ENCODE measurements around the gene TLX1. TPM values are rescaled to one million over a fixed set of nuclear protein-coding genes. Genes with fewer than 3 reads are reported as not detected.

Gene TLX1
- total RNA-seq, 1 donor from 2014 or later: 0.33 TPM

DNA sequence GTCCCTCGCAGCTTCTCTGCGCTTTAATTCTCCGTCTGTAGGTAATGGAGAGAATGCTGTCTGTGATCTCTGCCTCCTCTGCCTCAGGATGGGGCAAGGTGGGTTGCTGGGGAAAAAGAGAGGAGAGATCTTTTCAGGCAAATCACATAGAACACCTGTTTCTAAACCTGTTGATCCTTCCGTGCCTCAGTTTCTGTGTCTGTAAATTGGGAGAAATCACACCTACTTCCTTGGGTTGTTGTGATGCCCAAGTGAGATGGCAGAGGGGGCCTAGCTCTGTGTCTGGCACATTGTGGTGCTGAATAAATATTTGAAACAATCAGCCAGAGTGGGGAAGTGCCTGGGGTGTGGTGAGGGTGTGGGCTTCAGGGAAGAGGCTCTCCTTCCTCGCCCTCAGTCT, 40.5 kb upstream of the TLX1 start:
- H3K4me3 Mint-ChIP-seq: no peak overlapping the region
- TF ChIP-seq, protein P1, sequence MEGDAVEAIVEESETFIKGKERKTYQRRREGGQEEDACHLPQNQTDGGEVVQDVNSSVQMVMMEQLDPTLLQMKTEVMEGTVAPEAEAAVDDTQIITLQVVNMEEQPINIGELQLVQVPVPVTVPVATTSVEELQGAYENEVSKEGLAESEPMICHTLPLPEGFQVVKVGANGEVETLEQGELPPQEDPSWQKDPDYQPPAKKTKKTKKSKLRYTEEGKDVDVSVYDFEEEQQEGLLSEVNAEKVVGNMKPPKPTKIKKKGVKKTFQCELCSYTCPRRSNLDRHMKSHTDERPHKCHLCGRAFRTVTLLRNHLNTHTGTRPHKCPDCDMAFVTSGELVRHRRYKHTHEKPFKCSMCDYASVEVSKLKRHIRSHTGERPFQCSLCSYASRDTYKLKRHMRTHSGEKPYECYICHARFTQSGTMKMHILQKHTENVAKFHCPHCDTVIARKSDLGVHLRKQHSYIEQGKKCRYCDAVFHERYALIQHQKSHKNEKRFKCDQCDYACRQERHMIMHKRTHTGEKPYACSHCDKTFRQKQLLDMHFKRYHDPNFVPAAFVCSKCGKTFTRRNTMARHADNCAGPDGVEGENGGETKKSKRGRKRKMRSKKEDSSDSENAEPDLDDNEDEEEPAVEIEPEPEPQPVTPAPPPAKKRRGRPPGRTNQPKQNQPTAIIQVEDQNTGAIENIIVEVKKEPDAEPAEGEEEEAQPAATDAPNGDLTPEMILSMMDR (conservative IDR thresholded peaks at IDR 0.05): no peak
- H3K9me3 Mint-ChIP-seq: no peaks in the 10 kb centered on the region
- peaks cover 3% of the 10 kb centered on the region for H3K4me1 Mint-ChIP-seq
- H3K27me3 Mint-ChIP-seq (ENCODE audit: low read depth): peaks cover 84% of the 10 kb centered on the region
- DNase-seq (ENCODE audit: low read depth, low spot score): no peak
- no peak overlapping the region for H3K27ac Mint-ChIP-seq (ENCODE audit: unreplicated experiment)
- no peaks in the 10 kb centered on the region for H3K36me3 Mint-ChIP-seq (ENCODE audit: low read depth)

DNA sequence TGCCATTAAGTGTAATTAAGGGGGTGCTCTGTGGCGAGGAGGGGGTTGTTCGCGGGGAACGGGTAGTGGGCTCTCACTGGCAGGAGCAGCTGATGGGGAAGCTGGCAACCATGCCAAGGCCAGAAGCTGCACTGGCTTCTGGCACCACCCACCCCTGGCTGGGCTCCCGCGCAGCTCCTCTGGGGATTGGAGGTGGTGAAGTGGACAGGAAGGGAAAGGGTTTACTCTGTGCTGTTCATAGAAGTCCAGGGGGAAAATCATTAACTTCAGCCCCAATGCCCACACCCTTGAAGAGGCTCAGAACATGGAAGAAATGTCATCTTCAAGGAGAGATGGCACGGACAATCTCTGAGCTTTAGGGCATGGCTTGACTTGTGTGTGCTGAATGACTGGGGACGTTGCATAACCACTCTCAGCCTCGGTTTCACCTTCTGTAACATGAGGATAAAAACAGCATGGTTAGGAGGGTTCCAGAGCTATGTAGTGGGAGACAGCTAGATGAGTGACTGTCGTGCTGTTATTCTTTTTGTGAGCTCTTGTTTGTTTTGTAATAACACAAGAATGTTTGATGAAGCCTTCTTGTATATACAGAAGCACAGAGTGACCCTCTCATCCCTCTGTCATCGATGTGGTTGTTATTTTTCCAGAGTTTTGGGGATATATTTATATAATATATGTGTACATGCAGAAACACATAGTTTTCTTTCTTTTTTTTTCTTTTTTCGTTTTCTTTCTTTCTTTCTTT, 39.4 kb upstream of the TLX1 start:
- no peak for DNase-seq (ENCODE audit: low read depth, low spot score)
- Mint-ChIP-seq H3K4me1 (peaks cover 3% of the 10 kb centered on the region), H3K36me3 (ENCODE audit: low read depth) (no peaks in the 10 kb centered on the region), H3K27ac (ENCODE audit: unreplicated experiment) (no peak overlapping the region), H3K4me3 (no peak overlapping the region), H3K9me3 (no peaks in the 10 kb centered on the region), H3K27me3 (ENCODE audit: low read depth) (peaks cover 76% of the 10 kb centered on the region)
- TF ChIP-seq, protein P1 (conservative IDR thresholded peaks at IDR 0.05): no peak

DNA sequence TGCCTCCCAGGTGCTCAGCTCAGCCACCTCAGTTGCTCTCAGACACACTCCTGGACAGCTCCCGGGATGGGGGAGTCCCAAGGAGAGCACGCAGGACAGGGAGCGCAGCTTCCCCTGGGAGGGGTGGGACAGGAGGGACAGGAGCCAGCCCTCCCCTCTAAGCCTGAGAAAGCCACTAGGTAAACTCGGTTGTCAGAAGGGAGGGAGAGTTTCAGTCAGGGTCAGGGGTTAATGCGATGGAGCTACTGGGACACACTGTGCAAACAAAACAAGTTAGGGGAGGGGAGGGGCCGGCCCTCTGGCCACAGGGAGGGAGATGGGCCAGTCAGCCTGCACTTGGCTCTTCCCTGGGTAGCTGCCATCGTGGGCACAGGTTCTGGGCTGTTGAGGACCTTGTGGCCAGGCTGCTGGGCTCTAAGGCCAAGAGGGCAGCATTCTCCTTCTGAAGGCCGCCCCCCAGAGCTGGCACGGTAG, 38.2 kb upstream of the TLX1 start:
- Mint-ChIP-seq H3K36me3 (ENCODE audit: low read depth) (no peaks in the 10 kb centered on the region), H3K27me3 (ENCODE audit: low read depth) (peaks cover 76% of the 10 kb centered on the region), H3K4me1 (peaks cover 3% of the 10 kb centered on the region), H3K4me3 (no peak overlapping the region), H3K27ac (ENCODE audit: unreplicated experiment) (no peak overlapping the region), H3K9me3 (no peaks in the 10 kb centered on the region)
- TF ChIP-seq, protein P1 (conservative IDR thresholded peaks at IDR 0.05): no peak
- DNase-seq (ENCODE audit: low read depth, low spot score): no peak

DNA sequence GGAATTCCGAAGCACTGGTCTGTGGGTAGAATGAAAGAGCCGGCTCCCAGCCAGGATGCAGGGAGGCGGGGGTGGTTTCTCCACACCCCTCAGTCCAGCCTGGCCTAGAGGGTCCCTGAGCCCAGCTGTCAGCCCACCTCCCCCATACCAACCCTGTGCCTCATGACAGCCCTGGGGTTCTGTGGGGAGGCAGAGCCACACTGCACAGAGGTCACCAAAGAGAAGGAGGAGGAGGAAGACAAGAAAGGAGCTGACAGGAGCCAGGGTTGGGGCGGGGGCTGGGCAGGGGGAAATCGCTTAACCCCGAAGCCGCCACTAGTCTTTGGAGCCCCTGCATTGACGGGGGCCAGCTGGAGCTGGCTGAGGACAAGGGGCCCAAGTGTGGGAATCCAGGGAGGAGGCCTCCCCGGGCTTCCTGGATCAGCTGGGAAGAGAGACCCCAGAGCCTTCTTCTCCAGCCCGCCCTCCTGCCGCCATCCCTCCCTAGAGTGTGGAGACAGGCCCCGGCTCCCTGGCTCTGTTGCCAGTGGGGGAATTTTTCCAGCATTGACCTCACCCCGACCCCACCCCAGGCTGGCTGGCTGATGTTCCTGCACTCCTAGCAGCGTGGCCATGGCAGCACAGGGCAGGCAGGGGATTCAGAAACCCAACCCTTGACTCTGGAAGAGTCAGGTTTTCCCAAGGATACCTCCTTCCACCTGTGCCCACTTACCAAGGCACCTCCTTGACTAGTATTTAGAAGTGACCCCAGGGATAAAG, 36.8 kb upstream of the TLX1 start:
- DNase-seq (ENCODE audit: low read depth, low spot score): no peak
- H3K27ac Mint-ChIP-seq (ENCODE audit: unreplicated experiment): no peak overlapping the region
- H3K4me1 Mint-ChIP-seq: peaks cover 3% of the 10 kb centered on the region
- TF ChIP-seq, protein P1 (conservative IDR thresholded peaks at IDR 0.05): no peak
- peaks cover 74% of the 10 kb centered on the region for H3K27me3 Mint-ChIP-seq (ENCODE audit: low read depth)
- no peaks in the 10 kb centered on the region for H3K9me3 Mint-ChIP-seq
- H3K36me3 Mint-ChIP-seq (ENCODE audit: low read depth): no peaks in the 10 kb centered on the region
- no peak overlapping the region for H3K4me3 Mint-ChIP-seq

DNA sequence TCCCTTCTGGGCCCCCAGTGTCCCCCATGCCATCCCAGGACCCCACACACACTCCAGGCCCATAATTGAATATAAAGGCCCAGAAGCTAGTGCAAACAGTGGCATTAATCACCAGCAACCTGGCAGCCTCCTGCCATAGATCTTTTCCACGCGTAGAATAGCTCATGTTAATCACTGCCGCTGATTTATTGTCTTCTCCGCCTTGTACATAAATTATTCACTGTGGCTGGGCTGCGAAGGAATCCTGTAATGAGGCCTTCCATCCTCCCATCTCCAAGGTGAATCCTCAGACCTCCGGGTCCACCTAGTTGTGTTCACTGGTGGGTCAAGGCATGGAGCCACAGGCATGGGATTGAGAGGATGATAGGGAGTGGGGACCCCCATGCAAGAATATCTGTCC, 36.1 kb upstream of the TLX1 start:
- no peaks in the 10 kb centered on the region for H3K36me3 Mint-ChIP-seq (ENCODE audit: low read depth)
- peaks cover 3% of the 10 kb centered on the region for H3K4me1 Mint-ChIP-seq
- H3K27ac Mint-ChIP-seq (ENCODE audit: unreplicated experiment): no peak overlapping the region
- no peak for DNase-seq (ENCODE audit: low read depth, low spot score)
- H3K9me3 Mint-ChIP-seq: no peaks in the 10 kb centered on the region
- no peak overlapping the region for H3K4me3 Mint-ChIP-seq
- peaks cover 80% of the 10 kb centered on the region for H3K27me3 Mint-ChIP-seq (ENCODE audit: low read depth)
- TF ChIP-seq, protein P1 (conservative IDR thresholded peaks at IDR 0.05): no peak
